ENCODE measurements around the gene SAPCD2. TPM values are rescaled to one million over a fixed set of nuclear protein-coding genes. Genes with fewer than 3 reads are reported as not detected.

The SAPCD2 gene
- total RNA-seq, 4 donors from 2014 or later, result 8.2 to 13.6 (median 13.3) TPM

- Histone ChIP-seq H3K4me1 (peaks cover 45% of the 10 kb centered on the region), H3K9me3 (no peaks in the 10 kb centered on the region), H3K27me3 (no peaks in the 10 kb centered on the region), H3K27ac (no peak overlapping the region), H3K36me3 (peaks cover 34% of the 10 kb centered on the region), H3K4me3 (peak overlapping the region; percentile 77)
- TF ChIP-seq CTCF (IDR thresholded peaks at IDR 0.05) (no peak), POLR2A (IDR thresholded peaks at IDR 0.05) (no peak), EP300 (IDR thresholded peaks at IDR 0.05) (no peak), POLR2AphosphoS5 (IDR thresholded peaks at IDR 0.05) (no peak)
- DNase-seq (ENCODE audit: low spot score in 2 of 2), result peak in 1 of 2 donors; percentile 80
- WGBS, result 60% methylated on average over 40 of the region's 51 CpGs
Measured at GRCh38 chr9:137078701-137079400, 8.5 kb upstream of the SAPCD2 start.

- peak in 1 of 2 donors; percentile 81 for DNase-seq (ENCODE audit: low spot score in 2 of 2)
- Histone ChIP-seq H3K36me3 (peaks cover 33% of the 10 kb centered on the region), H3K9me3 (no peaks in the 10 kb centered on the region), H3K27ac (peak overlapping the region; percentile 68), H3K4me3 (peak overlapping the region; percentile 77), H3K27me3 (no peaks in the 10 kb centered on the region), H3K4me1 (peaks cover 37% of the 10 kb centered on the region)
- WGBS, result 7% methylated on average over 9 of the region's 76 CpGs
- TF ChIP-seq EP300 (IDR thresholded peaks at IDR 0.05), result no peak
- no peak for TF ChIP-seq POLR2A (IDR thresholded peaks at IDR 0.05)
- TF ChIP-seq CTCF (IDR thresholded peaks at IDR 0.05), result no peak
- no peak for TF ChIP-seq POLR2AphosphoS5 (IDR thresholded peaks at IDR 0.05)
Measured at GRCh38 chr9:137077758-137078693, 7.7 kb upstream of the SAPCD2 start.

- peak within 1 kb of the TSS; percentile 77 for H3K4me3 ChIP-seq
- H3K36me3 ChIP-seq, result peaks cover 24% of the 10 kb centered on the region
- DNase-seq (ENCODE audit: low spot score in 2 of 2), result peak; percentile 88 to 90
- 7% methylated on average over 9 of the region's 87 CpGs for WGBS
- no peaks in the 10 kb centered on the region for H3K9me3 ChIP-seq
- H3K27me3 ChIP-seq, result no peaks in the 10 kb centered on the region
- TF ChIP-seq EP300 (IDR thresholded peaks at IDR 0.05) (no peak), POLR2A (IDR thresholded peaks at IDR 0.05) (no peak), POLR2AphosphoS5 (IDR thresholded peaks at IDR 0.05) (no peak), CTCF (IDR thresholded peaks at IDR 0.05) (no peak)
- peak within 1 kb of the TSS; percentile 68 for H3K27ac ChIP-seq
- H3K4me1 ChIP-seq, result peaks cover 31% of the 10 kb centered on the region
Measured at GRCh38 chr9:137077010-137077747, 6.8 kb upstream of the SAPCD2 start, which contains the start of gene UAP1L1. TSS of gene UAP1L1 (plus strand) at chr9:137077517. CDS start at chr9:137077533, 16 bp downstream.

- TF ChIP-seq EP300 (IDR thresholded peaks at IDR 0.05) (no peak), POLR2A (IDR thresholded peaks at IDR 0.05) (no peak), CTCF (IDR thresholded peaks at IDR 0.05) (no peak), POLR2AphosphoS5 (IDR thresholded peaks at IDR 0.05) (no peak)
- 94% methylated on average over 9 of the region's 15 CpGs for WGBS
- no peaks in the 10 kb centered on the region for H3K27me3 ChIP-seq
- H3K4me1 ChIP-seq, result peaks cover 31% of the 10 kb centered on the region
- peak overlapping the region; percentile 68 for H3K27ac ChIP-seq
- peak overlapping the region; percentile 77 for H3K4me3 ChIP-seq
- H3K36me3 ChIP-seq, result peaks cover 19% of the 10 kb centered on the region
- DNase-seq (ENCODE audit: low spot score in 2 of 2), result no peak
- H3K9me3 ChIP-seq, result no peaks in the 10 kb centered on the region
Measured at GRCh38 chr9:137076636-137077009, 6.3 kb upstream of the SAPCD2 start.

All from suprapubic skin (tissue), 4 donors.